ENCODE measurements around the gene MAU2.

DNA sequence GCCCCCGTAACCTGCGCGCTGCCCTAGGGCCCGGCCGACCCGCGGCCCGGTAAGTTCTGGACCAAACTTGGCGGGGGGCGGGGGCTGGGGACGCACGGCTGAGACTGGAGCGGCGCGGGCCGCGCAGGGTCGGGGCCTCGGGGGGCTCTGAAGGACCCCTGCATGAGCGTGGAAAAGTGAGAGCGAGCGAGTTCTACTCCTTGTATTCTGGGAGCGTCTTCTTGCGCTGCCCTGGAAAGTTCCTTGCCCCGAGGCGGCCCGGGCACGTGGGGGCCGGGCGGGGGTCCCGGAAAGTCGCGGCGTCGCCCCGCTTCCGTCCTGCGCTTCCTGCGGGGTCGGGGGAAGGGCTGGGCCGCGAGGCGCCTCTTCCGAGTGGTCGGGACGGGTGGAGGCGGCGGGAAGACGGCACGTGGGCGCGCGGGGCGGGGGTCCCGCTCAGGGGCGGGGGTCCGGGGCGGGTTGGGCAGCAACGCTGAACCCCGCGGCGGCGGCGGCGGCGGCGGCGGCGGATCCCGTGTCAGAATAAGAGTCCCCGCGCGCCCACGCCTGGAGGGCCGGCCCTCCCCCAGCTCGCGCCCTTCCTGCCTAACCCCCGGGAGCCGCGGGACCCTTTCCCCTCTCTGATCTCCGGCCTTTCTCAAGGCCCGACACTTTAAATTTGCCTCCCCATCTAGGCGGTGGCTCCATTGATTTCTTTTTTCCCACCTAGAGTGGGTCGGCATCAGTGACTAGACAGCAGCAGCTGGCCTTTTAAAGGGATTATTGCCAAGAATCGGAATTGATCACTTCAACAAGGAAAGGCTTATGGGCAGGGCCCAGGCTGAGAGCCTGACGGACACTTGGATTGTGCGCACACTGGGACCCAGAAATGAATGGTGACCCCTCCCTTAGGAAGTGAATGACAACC lies 85.6 kb downstream of the MAU2 start:
- TF ChIP-seq CTCF (IDR thresholded peaks at IDR 0.05) (no peak), EZH2 (IDR thresholded peaks at IDR 0.05) (peak; percentile 18)

Measured in neural progenitor cell (in vitro differentiated cells).